ENCODE results near the gene NFS1.
"Not testable (repeated sequence)": the region's sequence is repeated elsewhere in the genome, so short reads cannot be mapped to it uniquely, and the experiment has no call there.

NFS1 gene

DNA sequence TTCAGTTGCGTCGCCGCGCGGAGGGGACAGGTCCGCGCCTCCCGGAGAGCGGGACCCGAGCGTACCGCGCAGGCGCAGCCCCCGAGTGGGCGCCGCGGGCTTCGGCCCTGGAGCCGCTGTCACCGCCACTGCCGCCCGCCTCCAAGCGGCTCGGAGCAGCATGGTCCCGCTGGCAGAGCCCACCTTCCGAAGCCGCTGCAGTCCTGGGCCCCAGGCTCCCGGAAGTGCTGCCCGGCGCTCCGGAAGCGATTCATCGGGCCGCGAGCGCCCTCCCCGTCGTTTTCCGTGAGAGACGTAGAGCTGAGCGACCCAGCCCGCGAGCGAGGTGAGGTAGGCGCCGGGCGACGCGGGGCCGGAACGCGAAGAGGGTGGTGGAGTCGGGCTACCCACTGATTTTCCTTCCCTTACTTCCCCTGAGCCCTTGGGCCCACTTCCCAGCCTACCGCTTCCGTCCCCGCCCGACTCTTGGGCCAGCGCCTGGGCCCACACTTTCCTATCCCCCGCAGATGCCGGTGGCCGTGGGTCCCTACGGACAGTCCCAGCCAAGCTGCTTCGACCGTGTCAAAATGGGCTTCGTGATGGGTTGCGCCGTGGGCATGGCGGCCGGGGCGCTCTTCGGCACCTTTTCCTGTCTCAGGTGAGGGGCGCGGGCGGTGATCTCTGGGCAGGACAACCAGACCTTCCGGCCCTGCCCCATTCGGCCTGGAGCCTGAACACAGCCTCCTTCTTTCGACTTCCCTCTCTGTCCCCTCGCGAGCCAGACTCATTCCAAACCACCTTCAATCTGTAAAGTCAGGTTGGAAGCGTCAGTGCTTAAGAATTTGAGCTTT is at the start of gene NFS1, which contains the start of gene ROMO1:
Gene NFS1, minus strand, starts transcription at position 226 of the 830 bp plus-strand sequence. Its CDS starts 64 bp downstream, at position 162.
Gene ROMO1, plus strand, starts transcription at position 279 of the 830 bp plus-strand sequence. Its CDS starts 228 bp downstream, at position 507.
- peak; percentile 95 for DNase-seq

DNA sequence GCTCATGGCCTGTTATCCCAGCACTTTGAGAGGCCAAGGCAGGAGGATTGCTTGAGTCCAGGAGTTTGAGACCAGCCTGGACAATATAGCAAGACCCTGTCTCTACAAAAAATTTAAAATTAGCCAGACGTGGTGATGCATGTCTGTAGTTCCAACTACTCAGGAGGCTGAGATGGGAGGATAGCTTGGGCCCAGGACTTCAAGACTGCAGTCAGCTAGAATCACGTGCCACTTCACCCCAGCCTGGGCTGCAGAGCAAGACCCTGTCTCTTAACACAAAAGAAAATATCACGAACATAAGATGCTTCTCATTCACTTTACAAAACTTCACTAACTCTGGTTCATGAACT is 45.3 kb upstream of the NFS1 start:
- not testable (repeated sequence) for DNase-seq

DNA sequence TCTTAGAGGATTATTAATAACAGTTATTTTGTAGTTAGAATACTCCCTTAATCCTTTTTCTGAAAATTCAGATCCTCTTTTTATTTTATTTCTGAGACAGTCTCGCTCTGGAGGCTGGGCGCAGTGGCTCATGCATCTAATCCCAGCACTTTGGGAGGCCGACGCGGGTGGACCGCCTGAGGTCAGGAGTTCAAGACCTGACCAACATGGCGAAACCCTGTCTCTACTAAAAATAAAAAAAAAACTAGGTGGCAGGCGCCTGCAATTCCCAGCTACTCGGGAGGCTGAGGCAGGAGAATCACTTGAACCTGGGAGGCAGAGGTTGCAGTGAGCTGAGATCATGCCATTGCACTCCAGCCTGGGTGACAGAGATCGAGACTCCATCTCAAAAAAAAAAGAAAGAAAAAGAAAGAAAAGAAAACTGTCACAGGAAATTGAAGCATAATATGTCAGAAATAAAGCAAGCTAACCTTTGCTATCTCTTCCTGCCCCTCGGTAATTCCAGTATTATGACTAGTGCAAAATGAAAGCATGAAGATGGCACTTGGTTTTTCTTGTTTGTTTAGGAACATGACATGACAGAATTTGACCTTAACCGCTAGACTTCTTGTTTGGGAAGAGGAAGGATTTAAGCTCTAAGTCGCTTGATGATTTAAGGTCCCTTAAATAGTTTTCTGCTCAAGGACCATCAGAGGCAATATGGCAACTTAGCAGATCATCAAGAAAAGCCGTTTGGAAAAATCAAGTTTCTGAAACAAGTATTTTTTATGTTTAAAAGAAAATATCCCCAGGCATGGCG is 44.7 kb upstream of the NFS1 start:
- no peak for DNase-seq

DNA sequence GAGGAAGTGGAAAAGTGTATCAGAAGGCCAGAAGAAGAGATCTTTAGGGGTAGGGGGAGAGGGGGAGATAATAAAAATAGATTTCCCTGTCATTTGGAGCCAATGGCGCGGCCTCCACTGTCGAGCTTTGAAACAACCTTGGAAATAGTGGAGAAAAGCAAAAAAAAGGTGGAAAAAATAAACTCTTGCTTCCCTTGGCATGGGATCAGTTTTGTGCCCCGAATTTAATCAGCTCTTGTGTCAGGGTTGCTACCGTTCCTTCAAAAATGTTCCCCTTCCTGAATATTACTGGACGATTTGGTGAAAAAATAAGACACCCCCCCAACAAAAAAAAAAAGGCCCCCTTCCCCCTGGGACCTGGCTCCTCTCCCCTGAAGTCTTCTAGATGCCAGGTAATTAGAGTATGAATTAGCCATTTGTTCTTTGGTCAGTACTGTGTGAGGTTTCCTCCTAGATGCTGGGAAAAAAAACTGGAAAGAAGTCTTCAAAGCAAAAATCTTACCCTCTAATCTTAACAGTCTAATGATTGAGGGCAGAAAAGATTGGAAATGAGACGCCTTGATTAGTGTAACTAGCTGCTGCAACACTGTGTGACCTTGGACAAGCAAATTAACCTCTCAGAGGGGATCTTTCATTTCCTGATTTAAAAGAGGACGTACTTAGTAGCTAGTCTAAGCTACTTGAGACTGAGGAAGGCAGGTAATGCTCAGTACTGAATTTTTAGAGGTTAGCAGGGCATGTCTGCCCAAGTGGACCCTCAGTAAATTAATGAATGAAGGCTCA is 43.8 kb upstream of the NFS1 start:
- DNase-seq = peak; percentile 66

DNA sequence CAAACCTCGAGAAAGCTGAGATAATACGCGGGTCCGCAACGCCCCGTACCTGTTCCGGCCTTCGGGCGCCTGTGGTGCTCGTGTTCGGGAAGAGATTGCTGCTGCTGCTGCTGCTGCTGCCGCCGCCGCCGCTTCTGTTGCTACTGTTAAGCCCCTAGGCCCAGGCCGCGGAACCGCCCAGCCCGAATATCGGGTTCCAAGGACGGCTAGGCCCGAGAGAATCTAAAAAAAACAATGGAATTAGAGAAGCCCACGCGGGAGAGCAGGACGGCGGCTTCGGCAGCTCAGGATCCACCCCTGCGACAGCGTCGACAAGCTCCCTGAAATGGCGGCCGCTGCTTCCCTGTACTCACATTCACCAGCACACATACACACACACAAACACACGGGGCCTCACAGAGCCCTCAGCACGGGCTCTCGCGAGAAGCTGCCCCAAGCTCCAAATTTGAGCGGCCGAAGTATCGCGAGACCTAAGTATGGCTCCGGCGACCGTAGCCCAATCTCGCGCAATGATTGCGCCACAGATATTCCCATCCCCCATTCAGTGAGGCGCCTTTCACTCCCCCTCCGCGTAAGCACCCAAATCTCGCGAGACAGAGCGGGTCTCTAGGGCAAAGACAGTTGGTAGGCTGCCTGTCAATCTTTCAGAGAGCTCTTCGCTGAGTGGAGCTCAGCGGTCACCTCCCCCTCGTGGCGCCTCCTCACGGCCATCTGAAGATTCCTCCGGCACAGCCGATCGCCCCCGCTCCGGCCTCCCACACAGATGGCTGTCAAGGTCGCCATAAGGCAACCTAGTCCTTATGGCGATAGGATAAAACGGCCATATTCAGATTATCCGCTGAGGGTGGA is 43.0 kb upstream of the NFS1 start, which contains the start of gene RBM39:
Gene RBM39, minus strand, starts transcription at position 369 of the 849 bp plus-strand sequence. CDS start 1,386 bp downstream, outside the sequence.
- DNase-seq = peak; percentile 100

DNA sequence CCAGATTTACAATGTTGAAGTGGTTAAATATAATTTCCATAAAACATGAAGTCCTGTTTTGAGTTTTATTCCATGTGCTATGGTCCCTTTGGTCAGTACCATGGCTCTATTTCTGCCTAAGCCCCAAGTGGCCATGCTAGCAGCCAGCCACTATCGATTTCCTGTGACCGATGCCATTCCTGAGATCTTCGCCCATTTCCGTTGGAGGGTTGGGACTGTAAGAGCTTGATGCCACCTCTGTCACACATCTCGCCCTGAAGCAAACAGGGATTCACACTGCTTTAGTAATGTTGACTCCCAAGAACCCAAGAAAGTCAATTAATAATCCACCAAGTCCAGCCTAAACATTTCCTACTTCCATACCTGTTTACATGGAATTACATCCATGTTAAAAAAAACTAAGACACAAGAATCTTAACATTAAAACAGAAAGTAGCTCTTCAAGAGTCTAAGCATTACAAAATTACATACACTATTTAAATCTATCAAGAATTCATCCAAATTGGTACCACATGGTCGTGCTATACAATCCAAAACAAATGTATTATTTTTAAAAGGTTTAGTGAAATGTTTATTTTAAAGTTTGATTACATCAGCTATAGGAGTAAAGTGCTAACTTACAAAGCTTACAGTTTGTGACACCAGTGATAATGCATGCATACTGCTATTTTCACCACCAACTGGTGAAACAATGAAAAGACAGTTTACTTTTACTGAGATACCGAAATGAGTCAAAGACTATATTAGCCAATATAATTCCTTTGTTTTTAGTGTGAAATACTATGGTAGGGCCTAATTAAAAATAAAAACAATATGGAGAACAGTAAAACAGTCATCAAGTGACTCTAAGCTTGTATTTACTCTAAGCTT is 40.4 kb upstream of the NFS1 start:
- DNase-seq = no peak

DNA sequence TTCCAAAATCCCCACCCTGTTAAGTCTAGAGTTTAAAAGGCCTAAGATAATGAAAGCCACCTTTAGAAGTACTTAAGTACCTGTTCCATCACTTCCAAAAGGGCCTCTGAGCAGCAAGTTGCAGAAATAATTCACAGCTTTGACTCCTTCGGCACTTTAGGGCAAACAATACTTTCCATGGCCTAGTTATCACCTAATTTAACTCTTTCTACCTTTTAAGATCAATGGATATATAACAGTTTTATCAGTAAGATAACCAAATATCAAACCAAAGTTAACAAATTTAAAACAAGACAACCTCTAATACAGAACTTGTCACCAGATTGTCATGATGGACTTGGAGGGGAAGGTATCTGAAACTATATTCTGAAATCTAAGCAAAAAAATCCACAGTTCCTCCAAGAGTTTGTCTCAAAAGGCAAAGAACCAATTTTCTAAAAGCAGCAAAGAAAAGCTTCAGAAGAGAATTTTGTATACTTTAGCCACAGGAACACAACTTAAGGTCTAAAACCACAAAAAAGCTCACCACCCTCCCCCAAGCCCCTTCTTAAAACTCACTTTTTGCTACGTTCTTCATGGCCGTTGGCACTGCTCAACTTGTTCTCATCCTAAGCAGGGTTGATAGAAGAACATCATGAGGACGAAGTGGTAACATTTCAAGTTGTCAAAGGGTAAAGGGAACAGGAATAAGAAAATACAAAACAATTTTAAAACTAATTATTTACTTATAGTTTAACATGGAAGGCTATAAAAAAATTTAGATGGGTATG is 39.4 kb upstream of the NFS1 start:
- DNase-seq = no peak

DNA sequence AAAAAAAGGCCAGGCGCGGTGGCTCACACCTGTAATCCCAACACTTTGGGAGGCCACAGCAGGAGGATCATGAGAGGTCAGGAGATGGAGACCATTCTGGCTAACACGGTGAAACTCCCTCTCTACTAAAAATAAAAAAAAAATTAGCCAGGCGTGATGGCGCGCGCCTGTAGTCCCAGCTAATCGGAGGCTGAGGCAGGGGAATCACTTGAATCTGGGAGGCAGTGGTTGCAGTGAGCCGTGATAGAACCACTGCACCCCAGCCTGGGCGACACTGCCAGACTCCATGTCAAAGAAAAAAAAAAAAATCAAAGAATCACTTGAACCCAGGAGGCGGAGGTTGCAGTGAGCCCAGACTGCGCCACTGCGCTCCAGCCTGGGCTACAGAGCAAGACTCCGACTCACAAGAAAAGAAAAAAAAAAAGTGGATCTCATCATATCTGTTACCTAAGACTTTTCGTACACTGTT is 38.7 kb upstream of the NFS1 start:
- DNase-seq = no peak

DNA sequence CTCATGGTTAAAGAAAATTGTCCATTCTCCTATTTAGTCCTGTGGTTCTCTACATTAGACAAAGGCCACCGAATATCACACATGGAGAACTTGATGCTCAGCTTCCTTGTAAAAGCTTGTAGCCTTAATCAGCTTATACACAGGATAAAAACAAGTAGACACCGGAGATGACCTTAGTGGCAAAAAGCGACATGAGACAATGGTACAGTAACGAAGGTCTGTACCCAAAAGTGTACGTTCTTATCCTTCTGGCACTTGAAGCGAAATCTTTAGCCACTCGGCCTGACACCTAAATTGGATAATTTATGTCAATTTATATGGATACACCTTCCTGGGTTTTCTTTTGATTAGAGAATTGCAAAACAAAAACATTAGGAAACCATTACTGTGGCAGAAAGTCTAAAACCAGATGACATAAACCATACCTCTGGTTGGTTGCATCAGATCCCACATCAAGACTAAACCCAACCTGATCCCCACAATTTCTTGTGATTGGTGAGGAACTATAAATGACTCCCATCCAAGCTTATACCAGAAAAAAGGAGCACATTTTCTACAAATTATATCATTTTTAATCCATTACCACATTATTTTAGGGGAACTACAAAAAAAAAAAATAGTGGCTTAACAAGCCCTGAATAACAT is 36.8 kb upstream of the NFS1 start:
- no peak for DNase-seq

DNA sequence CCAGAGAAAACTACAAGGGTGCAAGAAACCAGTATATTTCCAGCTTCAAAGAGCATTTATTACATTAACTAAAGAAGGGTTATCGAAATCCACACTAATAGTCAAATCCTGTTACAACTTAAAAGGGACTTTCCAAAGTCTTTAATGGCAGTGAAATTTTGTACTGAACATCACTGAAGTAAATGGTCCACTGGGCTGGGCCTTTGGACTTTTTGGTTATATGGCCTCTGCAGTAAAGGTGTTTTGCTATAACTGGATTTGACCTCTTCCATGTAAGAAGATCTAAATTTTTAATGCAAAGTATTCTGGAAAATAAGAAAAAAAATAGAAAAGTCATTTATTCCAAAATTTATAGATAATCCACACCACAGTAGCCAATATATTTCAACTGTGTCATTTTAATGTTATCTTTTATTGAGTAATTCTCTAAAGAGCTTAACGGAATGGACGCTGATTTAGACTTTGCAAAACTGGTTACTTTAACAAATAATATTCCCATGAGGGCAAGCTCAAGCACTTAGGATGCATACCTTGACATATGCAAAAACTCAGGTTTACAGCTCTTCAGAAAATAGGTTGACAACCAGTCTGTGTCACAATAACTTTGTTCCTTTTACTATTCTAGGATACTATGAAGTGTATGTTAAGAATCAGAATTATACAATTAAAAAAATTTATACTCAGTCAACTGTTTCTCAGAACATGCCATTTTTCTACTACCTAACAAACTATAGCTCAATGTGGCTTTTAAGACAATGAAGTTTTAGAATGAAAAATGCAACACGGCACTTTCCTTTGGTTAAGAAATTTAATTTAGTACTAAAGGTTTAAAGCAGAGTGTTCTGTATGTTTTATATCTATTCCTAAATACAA is 35.9 kb upstream of the NFS1 start:
- no peak for DNase-seq

DNA sequence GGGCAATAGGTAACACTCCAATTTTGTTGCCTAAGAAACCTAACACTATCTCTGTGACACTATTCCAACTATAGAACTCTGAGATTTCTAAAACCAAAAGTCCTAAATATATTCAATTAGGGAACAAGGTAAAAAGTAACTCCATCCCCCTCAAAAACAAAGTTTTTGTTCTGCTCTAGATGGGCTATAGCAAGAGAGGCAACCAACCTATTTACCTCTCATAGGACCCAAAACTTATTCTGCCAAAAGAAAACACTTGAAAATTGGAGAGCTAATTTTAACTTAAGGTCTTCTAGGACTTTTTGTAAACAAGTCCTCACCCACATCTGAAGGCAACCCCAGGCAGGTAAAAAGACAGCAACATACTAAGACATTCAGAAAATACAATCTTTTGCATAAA is 35.2 kb upstream of the NFS1 start:
- no peak for DNase-seq

DNA sequence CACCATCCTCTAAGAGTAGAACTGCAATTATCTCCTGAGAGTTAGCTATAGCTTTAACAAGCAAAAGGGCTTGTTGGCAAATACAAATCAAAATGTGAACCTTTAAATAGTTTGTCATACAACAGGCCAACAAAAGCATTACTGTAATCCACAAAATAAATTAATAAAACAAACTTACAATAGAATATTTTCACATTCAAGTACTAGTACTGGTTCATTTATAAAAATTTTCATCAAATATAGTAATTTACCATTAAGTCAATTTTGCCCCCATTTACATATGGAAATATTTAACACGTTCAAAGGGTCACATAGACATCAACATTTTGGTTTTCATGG is 33.5 kb upstream of the NFS1 start:
- no peak for DNase-seq

DNA sequence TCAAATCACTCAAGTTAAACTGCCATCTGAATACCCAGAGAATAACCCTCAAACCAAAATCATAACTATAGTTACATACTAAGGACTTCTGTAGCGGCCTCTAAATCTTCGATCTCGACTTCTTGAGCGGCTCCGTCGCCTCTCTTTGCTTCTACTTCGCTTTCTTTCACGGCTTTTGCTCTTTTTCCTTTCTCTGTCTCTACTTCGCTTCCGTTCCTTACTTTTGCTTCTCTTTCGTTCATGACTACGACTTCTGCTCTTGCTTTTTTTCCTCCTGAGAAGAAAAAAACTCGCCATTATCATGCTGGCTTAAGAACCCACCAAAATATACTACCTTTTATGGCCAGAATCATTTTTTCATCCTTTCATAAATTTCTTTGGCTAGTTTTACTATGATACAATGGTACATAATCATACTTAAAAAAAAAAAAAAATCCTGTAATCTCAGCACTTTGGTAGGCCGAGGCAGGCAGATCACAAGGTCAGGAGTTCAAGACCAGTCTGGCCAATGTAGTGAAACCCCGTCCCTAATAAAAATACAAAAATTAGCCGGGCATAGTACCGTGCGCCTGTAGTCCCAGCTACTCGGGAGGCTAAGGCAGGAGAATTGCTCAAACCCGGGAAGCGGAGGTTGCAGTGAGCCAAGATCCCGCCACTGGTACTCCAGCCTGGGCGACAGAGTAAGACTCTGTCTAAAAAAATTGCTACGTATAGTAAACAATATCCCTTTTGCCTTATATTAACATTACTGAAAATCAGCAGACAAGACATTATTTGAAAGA is 32.9 kb upstream of the NFS1 start:
- no peak for DNase-seq

DNA sequence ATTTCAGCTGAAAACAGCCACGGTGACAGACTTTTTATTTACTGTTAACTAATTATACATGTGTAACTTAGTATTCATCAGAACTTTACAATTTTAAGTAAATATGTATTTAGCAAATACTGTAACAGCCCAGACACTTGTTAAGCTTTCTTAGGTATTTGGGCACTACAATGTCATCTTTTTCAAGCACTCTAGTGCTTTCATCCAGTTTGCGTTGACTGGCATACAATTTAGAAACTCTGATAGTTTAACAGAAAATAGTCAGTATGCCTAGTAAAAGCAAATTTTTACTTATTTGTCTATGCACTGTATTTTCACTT is 32.3 kb upstream of the NFS1 start:
- DNase-seq = no peak

DNA sequence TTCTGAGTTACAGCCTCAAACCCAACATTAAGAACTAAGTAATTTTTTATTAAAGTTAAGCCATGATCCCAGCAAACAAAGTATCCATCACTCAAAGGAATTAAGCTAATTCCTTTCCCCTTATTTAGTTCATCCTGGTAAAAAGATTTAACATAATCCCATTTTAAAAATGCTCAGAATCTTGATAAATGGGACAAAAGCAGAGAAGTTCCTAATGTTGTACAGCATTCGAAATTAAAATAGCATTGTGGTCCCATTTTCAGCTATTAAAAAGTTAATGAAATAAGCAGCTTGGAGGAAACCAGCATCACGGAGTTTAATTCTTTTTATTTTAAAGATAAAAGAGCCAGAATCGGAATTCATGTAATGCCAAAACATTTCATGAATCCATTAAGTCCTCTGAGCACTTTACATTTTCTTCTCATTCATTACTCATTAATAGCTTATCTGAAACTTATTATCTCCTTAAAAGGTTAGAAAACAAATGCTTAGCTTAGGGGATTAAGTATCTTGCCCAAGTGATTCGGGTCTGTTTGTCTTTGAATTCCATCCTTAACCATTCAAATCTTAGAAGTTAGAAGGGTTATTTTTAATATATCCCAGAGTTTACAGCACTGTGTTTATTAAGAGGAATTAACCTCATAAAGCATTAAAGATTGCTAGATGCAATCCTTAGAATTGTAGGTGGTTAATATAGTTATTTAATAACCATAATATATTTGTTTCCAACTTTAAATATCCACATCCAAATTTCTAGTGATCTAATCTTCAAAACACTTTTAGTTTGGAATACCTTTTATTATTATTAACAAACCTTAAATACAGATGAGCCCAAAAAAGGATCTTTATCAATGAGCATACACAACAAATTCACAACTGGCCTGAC is 31.7 kb upstream of the NFS1 start:
- DNase-seq = no peak

DNA sequence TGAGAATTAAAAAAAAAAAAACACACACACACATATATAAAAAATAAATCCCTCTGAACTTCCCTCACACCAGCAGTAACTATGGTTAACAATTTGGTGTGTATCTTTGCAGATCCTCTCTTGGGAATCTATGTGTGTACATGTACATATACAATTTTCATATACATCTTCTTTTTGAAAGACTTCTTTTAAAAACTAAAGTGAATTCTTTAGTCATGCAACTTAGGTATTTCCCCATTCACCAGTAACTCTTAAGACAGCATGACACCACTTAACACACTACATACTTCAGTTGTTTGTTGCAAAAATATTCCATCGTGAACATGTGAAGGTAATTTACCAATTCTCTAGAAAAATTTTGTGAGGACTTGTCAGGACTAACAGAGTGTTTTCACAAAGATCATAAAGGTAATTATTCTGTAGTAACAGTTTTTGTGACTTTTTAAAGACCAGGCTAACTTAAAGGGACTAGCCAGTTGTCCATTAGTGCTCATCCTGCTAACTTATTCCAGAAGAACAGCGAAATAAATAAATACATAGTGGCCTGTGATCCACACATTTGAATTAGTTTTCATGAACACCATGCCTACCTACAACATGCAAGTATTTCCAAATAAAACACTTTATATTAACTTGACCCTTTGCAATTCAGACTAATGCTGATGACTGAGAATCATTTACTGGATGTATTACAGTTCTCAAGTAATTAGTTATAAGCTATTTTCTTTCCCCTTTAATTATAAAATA is 30.9 kb upstream of the NFS1 start:
- DNase-seq = no peak
